Adipose tissue (tissue), 3 donors: Measurements from ENCODE around the gene PLD3. TPM values are rescaled to one million over a fixed set of nuclear protein-coding genes. Genes with fewer than 3 reads are reported as not detected.

Source experiments
- H3K27ac ChIP-seq: one replicate; pipeline ENCODE4 v1.5.1; 2013; ENCODE audit warnings: low read depth, low read length
- WGBS, 3 donors: extraction: QIAGEN DNeasy Blood & Tissue Kit; methylation state at CpG; one replicate each; pipeline ENCODE4 v1.1.7; 2013; 5-methylcytosine and 5-hydroxymethylcytosine counted together
- polyA plus RNA-seq, 3 donors: library from polyadenylated mRNA; stranded (reverse); fragments of 200-250 nt; gene quantifications; one replicate each; pipeline ENCODE4 v1.2.3, GENCODE V29; 2013
- donor health status: healthy with polysubstance abuse.
- donor health status: Bipolar disorder and iron deficiency.
- donor health status: healthy.

Gene PLD3
- polyA plus RNA-seq = 100 to 1,000 TPM; 109 to 160 (median 130) TPM

- H3K27ac ChIP-seq = no peak within 1 kb of the TSS
- WGBS, 3 donors = 0 to 1% (median 0%) methylated on average over 61 to 77 of the region's 77 CpGs
Observed at GRCh38 chr19:40348125-40348913, at the start of gene PLD3, which contains the start of gene C19orf47. Gene PLD3, plus strand, starts transcription at chr19:40348695. Its CDS starts 17,789 bp downstream, at chr19:40366484. Gene C19orf47, minus strand, starts transcription at chr19:40348397. Its CDS starts 6,540 bp downstream, at chr19:40341857.

- 93 to 95% (median 93%) methylated on average over 4 of the region's 4 CpGs for WGBS, 3 donors
Observed at GRCh38 chr19:40300668-40301067, 47.8 kb upstream of the PLD3 start.

GRCh38 chr19:40302224-40303011 lies 46.1 kb upstream of the PLD3 start:
- H3K27ac ChIP-seq = no peak overlapping the region
- 86 to 90% (median 88%) methylated on average over 6 of the region's 6 CpGs for WGBS, 3 donors

More at GRCh38 chr19:40300668-40301067, 47.8 kb upstream of the PLD3 start:
- H3K27ac ChIP-seq = no peak overlapping the region

- no peak overlapping the region for H3K27ac ChIP-seq
- 73 to 78% (median 76%) methylated on average over 2 of the region's 2 CpGs for WGBS, 3 donors
Observed at GRCh38 chr19:40303765-40304164, 44.7 kb upstream of the PLD3 start.

- 57 to 62% (median 61%) methylated on average over 4 of the region's 4 CpGs for WGBS, 3 donors
- no peak overlapping the region for H3K27ac ChIP-seq
Observed at GRCh38 chr19:40304306-40304705, 44.2 kb upstream of the PLD3 start.

GRCh38 chr19:40305403-40305802 lies 43.1 kb upstream of the PLD3 start:
- 6 to 8% (median 7%) methylated on average over 5 of the region's 5 CpGs for WGBS, 3 donors

GRCh38 chr19:40309666-40310065 lies 38.8 kb upstream of the PLD3 start:
- no peak overlapping the region for H3K27ac ChIP-seq
- WGBS, 3 donors = 67 to 100% (median 81%) methylated on average over 1 of the region's 1 CpG

More at GRCh38 chr19:40305403-40305802, 43.1 kb upstream of the PLD3 start:
- H3K27ac ChIP-seq = no peak overlapping the region

- 44 to 73% (median 71%) methylated on average over 2 of the region's 2 CpGs for WGBS, 3 donors
Observed at GRCh38 chr19:40312533-40312932, 36.0 kb upstream of the PLD3 start.

GRCh38 chr19:40313229-40313983 lies 35.1 kb upstream of the PLD3 start:
- H3K27ac ChIP-seq = no peak overlapping the region
- WGBS, 3 donors = 91 to 95% (median 92%) methylated on average over 9 of the region's 9 CpGs

More at GRCh38 chr19:40312533-40312932, 36.0 kb upstream of the PLD3 start:
- H3K27ac ChIP-seq = no peak overlapping the region

GRCh38 chr19:40314656-40315055 lies 33.8 kb upstream of the PLD3 start:
- H3K27ac ChIP-seq = no peak overlapping the region
- 57 to 82% (median 72%) methylated on average over 2 of the region's 2 CpGs for WGBS, 3 donors

GRCh38 chr19:40315812-40316470 lies 32.6 kb upstream of the PLD3 start:
- 83 to 88% (median 85%) methylated on average over 5 of the region's 5 CpGs for WGBS, 3 donors
- H3K27ac ChIP-seq = no peak overlapping the region

GRCh38 chr19:40317338-40317737 lies 31.2 kb upstream of the PLD3 start:
- WGBS, 3 donors = 86 to 90% (median 88%) methylated on average over 7 of the region's 7 CpGs
- no peak overlapping the region for H3K27ac ChIP-seq

GRCh38 chr19:40320558-40320935 lies 27.9 kb upstream of the PLD3 start:
- 86 to 92% (median 90%) methylated on average over 7 of the region's 7 CpGs for WGBS, 3 donors
- no peak overlapping the region for H3K27ac ChIP-seq

- WGBS, 3 donors = 95 to 97% (median 96%) methylated on average over 18 of the region's 18 CpGs
- H3K27ac ChIP-seq = no peak overlapping the region
Observed at GRCh38 chr19:40321076-40321475, 27.4 kb upstream of the PLD3 start.

GRCh38 chr19:40321566-40322270 lies 26.8 kb upstream of the PLD3 start:
- H3K27ac ChIP-seq = no peak overlapping the region
- WGBS, 3 donors = 88 to 95% (median 92%) methylated on average over 26 to 27 of the region's 27 CpGs

GRCh38 chr19:40322271-40322610 lies 26.3 kb upstream of the PLD3 start:
- H3K27ac ChIP-seq = no peak overlapping the region
- 90 to 92% (median 91%) methylated on average over 7 of the region's 7 CpGs for WGBS, 3 donors

- H3K27ac ChIP-seq = no peak overlapping the region
- WGBS, 3 donors = 92 to 96% (median 96%) methylated on average over 15 of the region's 15 CpGs
Observed at GRCh38 chr19:40322951-40323615, 25.4 kb upstream of the PLD3 start.
